ENCODE data around the gene FRMPD1.

Gene FRMPD1

DNA sequence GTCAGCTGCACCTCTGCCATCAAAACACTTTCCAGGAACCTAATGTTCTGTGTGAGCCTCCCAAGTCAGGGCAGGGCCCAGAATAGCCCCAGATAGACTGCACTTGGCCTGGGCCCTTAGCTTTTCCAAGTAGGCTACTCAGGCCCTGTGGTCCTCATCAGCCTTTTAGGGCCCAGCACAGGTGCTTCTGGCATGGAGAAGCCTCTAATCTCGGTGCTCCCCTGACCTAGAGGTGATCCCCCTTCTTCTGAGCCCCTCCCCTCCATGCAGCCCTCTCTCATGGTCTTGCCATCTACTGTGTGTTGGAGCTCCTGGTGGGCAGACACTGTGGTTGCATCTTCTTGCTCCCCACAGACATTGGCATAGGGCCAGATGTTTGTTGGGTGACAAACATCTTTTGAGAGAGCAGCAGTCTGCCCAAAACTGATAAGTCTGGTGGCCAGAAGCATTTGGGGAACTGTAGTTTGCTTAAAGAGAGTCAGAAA is 28.1 kb downstream of the FRMPD1 start:
- H3K27ac ChIP-seq = no peak overlapping the region
- no peaks in the 10 kb centered on the region for H3K36me3 ChIP-seq (ENCODE audit: insufficient read depth)
- no peak overlapping the region for H3K4me3 ChIP-seq (IDR thresholded peaks at IDR 0.05; ENCODE audit: insufficient read depth, low read depth, low read length)
- H3K9ac ChIP-seq = no peak overlapping the region
- H2AFZ ChIP-seq (ENCODE audit: low read depth) = no peak overlapping the region
- H4K20me1 ChIP-seq (ENCODE audit: insufficient read depth) = no peaks in the 10 kb centered on the region
- H3K4me1 ChIP-seq (ENCODE audit: low read depth, poor library complexity, severe bottlenecking) = no peaks in the 10 kb centered on the region
- no peaks in the 10 kb centered on the region for H3K27me3 ChIP-seq (ENCODE audit: insufficient read depth, low read depth)
- H3K79me2 ChIP-seq (ENCODE audit: insufficient read depth, low read depth) = no peaks in the 10 kb centered on the region
- TF ChIP-seq, protein P1, sequence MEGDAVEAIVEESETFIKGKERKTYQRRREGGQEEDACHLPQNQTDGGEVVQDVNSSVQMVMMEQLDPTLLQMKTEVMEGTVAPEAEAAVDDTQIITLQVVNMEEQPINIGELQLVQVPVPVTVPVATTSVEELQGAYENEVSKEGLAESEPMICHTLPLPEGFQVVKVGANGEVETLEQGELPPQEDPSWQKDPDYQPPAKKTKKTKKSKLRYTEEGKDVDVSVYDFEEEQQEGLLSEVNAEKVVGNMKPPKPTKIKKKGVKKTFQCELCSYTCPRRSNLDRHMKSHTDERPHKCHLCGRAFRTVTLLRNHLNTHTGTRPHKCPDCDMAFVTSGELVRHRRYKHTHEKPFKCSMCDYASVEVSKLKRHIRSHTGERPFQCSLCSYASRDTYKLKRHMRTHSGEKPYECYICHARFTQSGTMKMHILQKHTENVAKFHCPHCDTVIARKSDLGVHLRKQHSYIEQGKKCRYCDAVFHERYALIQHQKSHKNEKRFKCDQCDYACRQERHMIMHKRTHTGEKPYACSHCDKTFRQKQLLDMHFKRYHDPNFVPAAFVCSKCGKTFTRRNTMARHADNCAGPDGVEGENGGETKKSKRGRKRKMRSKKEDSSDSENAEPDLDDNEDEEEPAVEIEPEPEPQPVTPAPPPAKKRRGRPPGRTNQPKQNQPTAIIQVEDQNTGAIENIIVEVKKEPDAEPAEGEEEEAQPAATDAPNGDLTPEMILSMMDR (conservative IDR thresholded peaks at IDR 0.05; ENCODE audit: low read depth, low read length) = no peak
- H3K4me2 ChIP-seq = no peak overlapping the region

- Histone ChIP-seq H3K4me2 (no peak overlapping the region), H3K4me3 (IDR thresholded peaks at IDR 0.05; ENCODE audit: insufficient read depth, low read depth, low read length) (no peak overlapping the region), H3K9ac (no peak overlapping the region), H3K4me1 (ENCODE audit: low read depth, poor library complexity, severe bottlenecking) (no peaks in the 10 kb centered on the region), H4K20me1 (ENCODE audit: insufficient read depth) (no peaks in the 10 kb centered on the region), H2AFZ (ENCODE audit: low read depth) (no peak overlapping the region), H3K79me2 (ENCODE audit: insufficient read depth, low read depth) (no peaks in the 10 kb centered on the region), H3K36me3 (ENCODE audit: insufficient read depth) (no peaks in the 10 kb centered on the region), H3K27me3 (ENCODE audit: insufficient read depth, low read depth) (no peaks in the 10 kb centered on the region), H3K27ac (no peak overlapping the region)
- TF ChIP-seq, protein P1 (conservative IDR thresholded peaks at IDR 0.05; ENCODE audit: low read depth, low read length) = no peak
Observed at GRCh38 chr9:37679649-37680402, 29.1 kb downstream of the FRMPD1 start.

GRCh38 chr9:37682951-37683350 is 32.2 kb downstream of the FRMPD1 start:
- no peak overlapping the region for H3K4me2 ChIP-seq
- no peaks in the 10 kb centered on the region for H3K27me3 ChIP-seq (ENCODE audit: insufficient read depth, low read depth)

GRCh38 chr9:37683531-37684371 is 33.0 kb downstream of the FRMPD1 start:
- TF ChIP-seq, protein P1 (conservative IDR thresholded peaks at IDR 0.05; ENCODE audit: low read depth, low read length) = no peak
- Histone ChIP-seq H3K4me2 (no peak overlapping the region), H3K4me1 (ENCODE audit: low read depth, poor library complexity, severe bottlenecking) (no peaks in the 10 kb centered on the region), H3K9ac (no peak overlapping the region), H4K20me1 (ENCODE audit: insufficient read depth) (no peaks in the 10 kb centered on the region), H3K27me3 (ENCODE audit: insufficient read depth, low read depth) (no peaks in the 10 kb centered on the region), H3K27ac (no peak overlapping the region), H2AFZ (ENCODE audit: low read depth) (no peak overlapping the region), H3K36me3 (ENCODE audit: insufficient read depth) (no peaks in the 10 kb centered on the region), H3K4me3 (IDR thresholded peaks at IDR 0.05; ENCODE audit: insufficient read depth, low read depth, low read length) (no peak overlapping the region), H3K79me2 (ENCODE audit: insufficient read depth, low read depth) (no peaks in the 10 kb centered on the region)

More at GRCh38 chr9:37682951-37683350, 32.2 kb downstream of the FRMPD1 start:
- Histone ChIP-seq H3K4me1 (ENCODE audit: low read depth, poor library complexity, severe bottlenecking) (no peaks in the 10 kb centered on the region), H3K4me3 (IDR thresholded peaks at IDR 0.05; ENCODE audit: insufficient read depth, low read depth, low read length) (no peak overlapping the region), H3K36me3 (ENCODE audit: insufficient read depth) (no peaks in the 10 kb centered on the region), H3K79me2 (ENCODE audit: insufficient read depth, low read depth) (no peaks in the 10 kb centered on the region), H3K9ac (no peak overlapping the region), H2AFZ (ENCODE audit: low read depth) (no peak overlapping the region), H4K20me1 (ENCODE audit: insufficient read depth) (no peaks in the 10 kb centered on the region), H3K27ac (no peak overlapping the region)
- TF ChIP-seq, protein P1 (conservative IDR thresholded peaks at IDR 0.05; ENCODE audit: low read depth, low read length) = no peak

Data from KMS-11 (cell line).